Vagina (tissue), 2 donors: Measurements from ENCODE around the gene SCYL3. TPM values are rescaled to one million over a fixed set of nuclear protein-coding genes. Genes with fewer than 3 reads are reported as not detected.

Experiments
- DNase-seq, 2 donors: peaks; one replicate each; pipeline ENCODE4 v3.0.0-alpha.2; 2017; ENCODE audit errors: extremely low spot score in 2 of 2
- H3K27ac ChIP-seq: fragments of 200-600 bp; sonication (generic); one replicate; pipeline ENCODE4 v1.5.1; 2019
- H3K27me3 ChIP-seq: fragments of 200-600 bp; sonication (generic); one replicate; pipeline ENCODE4 v1.5.1; 2019
- H3K36me3 ChIP-seq, 2 donors: fragments of 200-600 bp; sonication (generic); one replicate each; pipeline ENCODE4 v1.5.1; 2017 to 2019
- H3K4me1 ChIP-seq: fragments of 200-600 bp; sonication (generic); one replicate; pipeline ENCODE4 v1.5.1; 2019
- H3K4me3 ChIP-seq, 2 donors: fragments of 200-600 bp; sonication (generic); 1 replicate in 1 of 2; 2 replicates in 1 of 2; pipeline ENCODE4 v1.5.1; 2016 to 2019
- H3K9me3 ChIP-seq: fragments of 200-600 bp; sonication (generic); one replicate; pipeline ENCODE4 v1.5.1; 2019
- POLR2A ChIP-seq, 2 donors: fragments of 450-650 bp; IDR thresholded peaks; one replicate each; pipeline ENCODE4 v1.6.1; 2017; ENCODE audit warnings: antibody characterized with exemption in 2 of 2, mild to moderate bottlenecking in 2 of 2, moderate library complexity in 2 of 2
- POLR2AphosphoS5 ChIP-seq, 2 donors: sonication (generic); formaldehyde crosslinking; IDR thresholded peaks; one replicate each; pipeline ENCODE4 v1.9.0; 2017; ENCODE audit warnings: antibody characterized with exemption in 2 of 2, mild to moderate bottlenecking in 2 of 2, low read depth in 1 of 2; ENCODE audit not compliant: insufficient read depth in 1 of 2
- intact Hi-C: fragments of 100-400 bp; cut with DNase I; formaldehyde crosslinking; loops from one replicate; pipeline ENCODE4 v1.15.1; 2023
- total RNA-seq: library from RNA; depleted of rRNA; stranded (reverse); fragments of >200 nt; gene quantifications from one replicate; pipeline ENCODE4 v1.2.3, GENCODE V29; 2016
- TF ChIP-seq, protein P1 (sequence below), 3 experiments: fragments of 450-650 bp in 2 of 3; fragments of 200-600 bp in 1 of 3; sonication (generic) in 1 of 3; IDR thresholded peaks; one replicate each; pipeline ENCODE4 v1.5.1; 2017 to 2019; ENCODE audit warnings: antibody characterized with exemption in 3 of 3, mild to moderate bottlenecking in 2 of 3, moderate library complexity in 2 of 3

The SCYL3 gene, protein sequence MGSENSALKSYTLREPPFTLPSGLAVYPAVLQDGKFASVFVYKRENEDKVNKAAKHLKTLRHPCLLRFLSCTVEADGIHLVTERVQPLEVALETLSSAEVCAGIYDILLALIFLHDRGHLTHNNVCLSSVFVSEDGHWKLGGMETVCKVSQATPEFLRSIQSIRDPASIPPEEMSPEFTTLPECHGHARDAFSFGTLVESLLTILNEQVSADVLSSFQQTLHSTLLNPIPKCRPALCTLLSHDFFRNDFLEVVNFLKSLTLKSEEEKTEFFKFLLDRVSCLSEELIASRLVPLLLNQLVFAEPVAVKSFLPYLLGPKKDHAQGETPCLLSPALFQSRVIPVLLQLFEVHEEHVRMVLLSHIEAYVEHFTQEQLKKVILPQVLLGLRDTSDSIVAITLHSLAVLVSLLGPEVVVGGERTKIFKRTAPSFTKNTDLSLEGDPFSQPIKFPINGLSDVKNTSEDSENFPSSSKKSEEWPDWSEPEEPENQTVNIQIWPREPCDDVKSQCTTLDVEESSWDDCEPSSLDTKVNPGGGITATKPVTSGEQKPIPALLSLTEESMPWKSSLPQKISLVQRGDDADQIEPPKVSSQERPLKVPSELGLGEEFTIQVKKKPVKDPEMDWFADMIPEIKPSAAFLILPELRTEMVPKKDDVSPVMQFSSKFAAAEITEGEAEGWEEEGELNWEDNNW
- 11.8 TPM for total RNA-seq

DNA sequence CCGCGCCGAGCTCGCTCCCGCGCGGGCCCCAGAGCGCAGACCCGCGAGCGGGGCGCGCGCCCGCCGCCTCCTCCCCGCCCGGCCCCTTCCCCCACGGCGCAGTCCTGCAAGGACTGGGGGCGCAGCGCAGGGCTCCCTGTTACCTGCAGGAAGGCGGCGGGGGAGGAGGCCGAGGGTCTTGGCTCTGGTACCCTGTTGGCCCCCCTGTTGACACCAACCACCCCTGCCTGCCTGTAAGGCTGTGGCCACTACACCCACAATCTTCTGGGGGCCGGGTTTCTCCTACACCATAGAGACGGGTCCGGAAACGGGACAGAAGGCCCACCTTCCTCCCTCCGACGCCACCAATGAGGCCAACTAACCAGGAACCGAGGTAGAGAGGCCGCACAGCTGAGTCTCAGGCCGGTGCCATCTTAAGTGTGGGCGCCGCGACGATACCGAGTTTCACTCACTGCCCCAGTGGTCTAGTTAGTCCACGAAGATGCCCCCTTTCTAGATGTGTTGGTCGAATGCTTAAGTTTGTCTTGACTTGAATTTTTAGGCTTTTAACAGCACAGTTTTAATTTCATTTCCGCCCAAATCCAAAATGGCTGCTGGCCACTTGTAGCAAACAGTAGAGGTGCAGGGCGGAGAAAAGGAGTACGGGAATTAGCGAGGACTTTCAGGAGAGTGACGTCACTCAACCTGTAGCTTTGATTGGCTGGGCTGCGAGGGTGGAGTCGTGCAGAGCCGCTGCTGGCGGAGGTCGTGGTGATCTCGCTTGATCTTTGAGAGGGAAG, at the start of gene SCYL3:
Gene SCYL3, minus strand, starts transcription at position 252 of the 779 bp plus-strand sequence. CDS start 5,056 bp downstream, outside the sequence.
- Histone ChIP-seq H3K27me3 (no peaks in the 10 kb centered on the region), H3K9me3 (no peaks in the 10 kb centered on the region), H3K27ac (peak within 1 kb of the TSS; percentile 99), H3K4me3 (peak within 1 kb of the TSS; percentile 94 to 98), H3K4me1 (peaks cover 27% of the 10 kb centered on the region), H3K36me3 (no peaks in the 10 kb centered on the region)
- TF ChIP-seq, protein P1, sequence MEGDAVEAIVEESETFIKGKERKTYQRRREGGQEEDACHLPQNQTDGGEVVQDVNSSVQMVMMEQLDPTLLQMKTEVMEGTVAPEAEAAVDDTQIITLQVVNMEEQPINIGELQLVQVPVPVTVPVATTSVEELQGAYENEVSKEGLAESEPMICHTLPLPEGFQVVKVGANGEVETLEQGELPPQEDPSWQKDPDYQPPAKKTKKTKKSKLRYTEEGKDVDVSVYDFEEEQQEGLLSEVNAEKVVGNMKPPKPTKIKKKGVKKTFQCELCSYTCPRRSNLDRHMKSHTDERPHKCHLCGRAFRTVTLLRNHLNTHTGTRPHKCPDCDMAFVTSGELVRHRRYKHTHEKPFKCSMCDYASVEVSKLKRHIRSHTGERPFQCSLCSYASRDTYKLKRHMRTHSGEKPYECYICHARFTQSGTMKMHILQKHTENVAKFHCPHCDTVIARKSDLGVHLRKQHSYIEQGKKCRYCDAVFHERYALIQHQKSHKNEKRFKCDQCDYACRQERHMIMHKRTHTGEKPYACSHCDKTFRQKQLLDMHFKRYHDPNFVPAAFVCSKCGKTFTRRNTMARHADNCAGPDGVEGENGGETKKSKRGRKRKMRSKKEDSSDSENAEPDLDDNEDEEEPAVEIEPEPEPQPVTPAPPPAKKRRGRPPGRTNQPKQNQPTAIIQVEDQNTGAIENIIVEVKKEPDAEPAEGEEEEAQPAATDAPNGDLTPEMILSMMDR (IDR thresholded peaks at IDR 0.05) = no peak
- TF ChIP-seq POLR2AphosphoS5 (IDR thresholded peaks at IDR 0.05; ENCODE audit: insufficient read depth in 1 of 2, low read depth in 1 of 2) (peak; percentile 93 to 94), POLR2A (IDR thresholded peaks at IDR 0.05) (peak in 1 of 2 donors; percentile 35)
- DNase-seq = peak; percentile 98 to 99
- intact Hi-C loops = no loop called here

DNA sequence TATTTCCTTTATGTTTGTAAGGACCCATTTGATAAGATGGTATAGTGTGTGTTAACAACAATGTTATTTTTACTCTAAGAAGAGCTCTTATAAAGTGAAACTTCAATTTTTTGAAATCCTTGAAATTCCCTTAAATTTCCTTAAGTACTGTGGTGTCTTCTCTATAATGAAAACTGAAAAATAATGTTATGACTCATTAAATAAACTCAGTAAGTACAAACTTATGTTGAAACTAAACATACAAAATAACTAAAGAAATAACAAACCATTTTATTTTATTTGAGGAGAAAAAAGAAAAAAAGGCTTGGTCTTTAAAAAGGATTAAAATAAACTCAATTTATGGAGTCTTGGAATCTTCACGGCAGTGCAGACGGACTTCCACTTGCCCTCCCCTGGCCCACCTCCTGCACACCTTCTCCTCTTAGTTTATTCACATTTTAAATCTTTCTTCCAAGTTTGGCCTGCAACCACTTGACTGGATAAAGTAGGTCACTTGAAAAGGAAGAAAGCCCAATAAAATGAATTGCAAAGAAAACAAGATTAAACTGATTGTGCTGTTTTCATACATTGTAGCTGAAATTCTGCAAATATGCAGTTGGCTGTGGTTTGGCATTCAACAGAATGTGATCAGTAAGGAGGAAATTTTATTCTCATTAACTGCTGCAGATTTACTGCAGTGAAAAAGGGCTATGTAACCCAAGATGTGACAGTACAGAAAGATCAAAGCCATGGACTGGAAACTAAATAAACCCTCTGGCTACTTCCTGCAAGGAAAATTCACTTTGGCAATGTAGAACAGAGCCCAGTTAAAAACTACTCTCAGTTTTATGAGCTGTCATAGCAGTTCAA, 48.5 kb upstream of the SCYL3 start:
- peaks cover 20% of the 10 kb centered on the region for H3K4me1 ChIP-seq
- H3K9me3 ChIP-seq = no peaks in the 10 kb centered on the region
- TF ChIP-seq POLR2A (IDR thresholded peaks at IDR 0.05) (no peak), POLR2AphosphoS5 (IDR thresholded peaks at IDR 0.05; ENCODE audit: insufficient read depth in 1 of 2, low read depth in 1 of 2) (peak in 1 of 2 donors; percentile 61)
- no peak overlapping the region for H3K4me3 ChIP-seq
- H3K36me3 ChIP-seq = no peaks in the 10 kb centered on the region
- intact Hi-C loops = no loop called here
- H3K27me3 ChIP-seq = no peaks in the 10 kb centered on the region
- H3K27ac ChIP-seq = no peak overlapping the region
- no peak for DNase-seq

DNA sequence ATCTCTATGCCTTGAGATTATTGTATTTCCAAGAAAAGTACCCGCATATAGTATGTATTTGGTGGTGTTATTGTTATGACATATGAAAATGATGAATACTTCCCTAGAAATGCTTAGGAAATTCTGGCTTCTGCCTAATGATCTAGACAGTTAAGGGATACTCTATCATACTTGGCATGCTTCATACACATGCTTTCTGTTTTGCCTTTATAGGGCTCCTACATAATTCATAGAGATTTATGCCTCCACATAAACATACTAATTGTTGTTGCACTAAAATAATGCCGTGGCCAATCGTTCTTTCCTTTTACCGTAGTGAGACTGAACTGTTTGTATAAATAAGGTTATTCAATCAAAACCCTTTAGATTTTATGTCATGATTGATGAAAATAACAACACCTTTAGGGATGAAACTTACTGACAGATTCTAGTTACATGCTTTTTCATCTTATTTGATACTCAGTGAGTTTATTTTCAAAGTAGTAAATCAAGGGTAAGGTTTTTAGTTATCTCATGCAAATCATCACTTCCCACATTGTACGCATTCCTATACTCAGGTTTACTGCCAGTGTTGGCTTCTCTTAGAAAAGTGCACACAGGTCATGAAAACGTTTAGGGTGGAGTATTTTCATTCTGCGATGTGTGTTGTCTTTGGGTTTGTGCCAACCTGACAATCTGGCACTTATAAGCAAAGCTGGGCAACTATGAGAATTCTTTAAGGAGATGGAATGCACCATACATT, 40.5 kb upstream of the SCYL3 start:
- TF ChIP-seq, protein P1 (IDR thresholded peaks at IDR 0.05) = no peak
- TF ChIP-seq POLR2A (IDR thresholded peaks at IDR 0.05) = no peak
- TF ChIP-seq POLR2AphosphoS5 (IDR thresholded peaks at IDR 0.05; ENCODE audit: insufficient read depth in 1 of 2, low read depth in 1 of 2) = no peak
- intact Hi-C loops = no loop called here
- peaks cover 9% of the 10 kb centered on the region for H3K4me1 ChIP-seq
- H3K27me3 ChIP-seq = no peaks in the 10 kb centered on the region
- H3K36me3 ChIP-seq = no peaks in the 10 kb centered on the region
- H3K27ac ChIP-seq = no peak overlapping the region
- H3K9me3 ChIP-seq = no peaks in the 10 kb centered on the region
- H3K4me3 ChIP-seq = no peak overlapping the region
- DNase-seq = no peak

DNA sequence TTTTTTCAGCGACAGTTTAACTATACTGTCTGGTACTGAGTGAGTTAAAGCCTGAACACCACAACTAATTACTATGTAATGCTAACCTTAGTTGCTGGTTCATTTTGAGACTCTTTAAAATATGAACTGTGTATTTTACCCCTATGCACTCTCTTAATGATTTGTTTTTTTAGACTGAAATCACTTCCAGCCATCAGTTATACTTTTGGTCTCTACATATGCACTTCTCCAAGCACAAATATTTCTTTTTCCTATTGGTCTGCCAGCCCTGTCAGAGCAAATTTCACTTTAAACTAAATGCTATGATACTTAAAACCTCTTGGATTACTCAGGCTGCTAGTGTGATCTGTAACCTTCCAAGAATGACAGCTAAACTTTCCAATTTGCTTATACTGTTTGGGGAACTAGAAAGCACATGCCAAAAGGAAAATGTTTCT, 38.1 kb upstream of the SCYL3 start:
- Histone ChIP-seq H3K27ac (no peak overlapping the region), H3K9me3 (no peaks in the 10 kb centered on the region), H3K27me3 (no peaks in the 10 kb centered on the region), H3K4me3 (no peak overlapping the region), H3K36me3 (no peaks in the 10 kb centered on the region), H3K4me1 (peaks cover 9% of the 10 kb centered on the region)
- intact Hi-C loops = no loop called here
- no peak for TF ChIP-seq POLR2A (IDR thresholded peaks at IDR 0.05)
- TF ChIP-seq, protein P1 (IDR thresholded peaks at IDR 0.05) = no peak
- no peak for TF ChIP-seq POLR2AphosphoS5 (IDR thresholded peaks at IDR 0.05; ENCODE audit: insufficient read depth in 1 of 2, low read depth in 1 of 2)
- no peak for DNase-seq
